Retinal pigment epithelial cell (primary cell): Measurements from ENCODE around the gene SNX11.

Experiments used
- DNase-seq: peaks from one replicate; pipeline ENCODE4 v3.0.0-alpha.2; 2010; ENCODE audit warnings: low read depth
- H3K4me3 ChIP-seq: 2 replicates; pipeline ENCODE4 v1.5.1; 2011; ENCODE audit warnings: mild to moderate bottlenecking, low read length, control low read depth, moderate library complexity
- TF ChIP-seq, protein P1 (sequence below): conservative IDR thresholded peaks from 2 replicates; pipeline ENCODE4 v1.5.1; 2011; ENCODE audit warnings: low read depth, low read length, control low read depth, inconsistent platforms

SNX11 gene

DNA sequence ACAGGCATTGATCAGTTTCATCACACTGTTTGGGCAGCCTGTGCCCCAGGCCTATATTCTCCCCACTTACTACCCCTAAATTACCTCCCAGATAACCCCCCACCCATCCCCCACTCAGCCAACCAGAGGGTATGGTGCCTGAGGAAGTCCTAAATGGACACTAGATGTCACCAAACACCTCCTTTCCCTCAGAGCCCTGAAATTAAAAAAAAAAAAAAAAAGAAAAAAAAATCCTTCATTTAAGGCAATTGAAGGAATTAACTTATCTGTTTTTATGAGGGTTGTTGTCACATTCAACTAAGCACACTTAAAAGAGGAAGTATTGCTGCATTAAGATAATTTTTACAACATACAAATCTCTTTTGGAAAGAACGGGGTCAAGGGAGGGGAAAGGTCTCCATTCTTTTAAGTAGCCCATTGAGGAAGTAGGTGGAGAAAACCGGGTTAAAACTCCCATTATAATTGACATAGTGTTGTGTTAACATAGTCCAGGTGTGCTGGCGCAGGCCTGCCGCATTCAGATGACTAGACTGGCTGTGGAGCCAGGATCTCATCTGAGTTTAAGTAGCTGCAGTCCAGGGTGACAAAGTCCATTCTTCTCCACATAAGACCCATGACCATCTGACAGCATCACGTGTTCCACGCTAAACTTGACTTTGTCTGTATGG lies 46.3 kb downstream of the SNX11 start:
- no peak overlapping the region for H3K4me3 ChIP-seq
- no peak for DNase-seq
- TF ChIP-seq, protein P1, sequence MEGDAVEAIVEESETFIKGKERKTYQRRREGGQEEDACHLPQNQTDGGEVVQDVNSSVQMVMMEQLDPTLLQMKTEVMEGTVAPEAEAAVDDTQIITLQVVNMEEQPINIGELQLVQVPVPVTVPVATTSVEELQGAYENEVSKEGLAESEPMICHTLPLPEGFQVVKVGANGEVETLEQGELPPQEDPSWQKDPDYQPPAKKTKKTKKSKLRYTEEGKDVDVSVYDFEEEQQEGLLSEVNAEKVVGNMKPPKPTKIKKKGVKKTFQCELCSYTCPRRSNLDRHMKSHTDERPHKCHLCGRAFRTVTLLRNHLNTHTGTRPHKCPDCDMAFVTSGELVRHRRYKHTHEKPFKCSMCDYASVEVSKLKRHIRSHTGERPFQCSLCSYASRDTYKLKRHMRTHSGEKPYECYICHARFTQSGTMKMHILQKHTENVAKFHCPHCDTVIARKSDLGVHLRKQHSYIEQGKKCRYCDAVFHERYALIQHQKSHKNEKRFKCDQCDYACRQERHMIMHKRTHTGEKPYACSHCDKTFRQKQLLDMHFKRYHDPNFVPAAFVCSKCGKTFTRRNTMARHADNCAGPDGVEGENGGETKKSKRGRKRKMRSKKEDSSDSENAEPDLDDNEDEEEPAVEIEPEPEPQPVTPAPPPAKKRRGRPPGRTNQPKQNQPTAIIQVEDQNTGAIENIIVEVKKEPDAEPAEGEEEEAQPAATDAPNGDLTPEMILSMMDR = peak; percentile 72

DNA sequence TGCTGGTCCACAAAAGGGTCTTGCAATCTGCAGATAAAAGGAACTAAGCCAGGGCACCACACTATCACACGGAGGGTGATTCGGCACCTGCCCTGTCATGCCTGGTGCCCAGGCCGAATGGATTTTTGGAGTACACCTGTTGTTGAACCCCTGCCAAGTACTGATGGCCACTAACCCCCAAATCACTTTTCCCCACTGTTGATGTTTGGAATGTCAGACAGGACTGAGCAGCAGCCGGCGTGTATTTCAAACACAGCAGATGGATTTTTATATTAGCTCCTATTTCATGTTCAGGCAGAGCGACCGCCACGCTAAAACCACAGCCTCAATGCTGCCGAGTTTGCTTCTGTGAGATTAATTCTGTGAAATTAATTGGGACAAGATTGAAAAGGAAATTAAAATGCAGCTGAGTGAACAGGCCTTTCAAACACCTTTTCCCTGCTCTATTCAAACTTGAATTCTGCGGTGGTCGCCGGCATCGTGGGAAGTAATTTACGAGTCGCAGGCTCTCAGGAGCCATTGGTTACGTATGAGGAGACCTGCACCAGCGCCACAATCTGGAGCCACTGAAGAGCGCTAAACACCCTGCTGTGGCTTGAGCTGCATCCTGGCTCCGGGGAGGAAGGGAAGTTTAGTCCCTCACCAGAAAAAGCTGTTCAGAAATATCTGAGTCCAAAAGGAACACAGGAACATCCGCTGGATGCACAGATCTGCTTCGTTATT lies 48.5 kb downstream of the SNX11 start:
- no peak for DNase-seq
- TF ChIP-seq, protein P1 = no peak
- no peak overlapping the region for H3K4me3 ChIP-seq

DNA sequence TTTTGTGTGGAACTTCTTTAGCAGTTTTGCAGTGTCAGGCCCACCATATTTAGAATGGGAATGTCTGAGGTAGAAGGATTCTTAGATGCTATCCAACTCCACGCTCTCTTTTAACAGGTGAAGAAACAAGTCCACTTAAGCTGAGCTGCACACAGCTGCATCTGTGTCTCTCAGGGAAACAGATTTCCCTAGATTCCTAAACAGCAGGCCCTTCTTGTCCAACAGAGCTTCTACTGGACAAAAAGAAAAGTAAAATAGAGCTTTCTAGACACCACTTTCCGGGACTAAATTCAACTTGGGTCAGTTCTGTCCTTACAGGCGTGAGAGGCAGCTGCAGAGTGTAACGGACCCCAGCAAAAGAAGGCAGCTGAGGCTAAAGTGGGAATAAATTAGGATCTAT lies 51.7 kb downstream of the SNX11 start:
- DNase-seq = no peak
- TF ChIP-seq, protein P1 = no peak
- H3K4me3 ChIP-seq = no peak overlapping the region

DNA sequence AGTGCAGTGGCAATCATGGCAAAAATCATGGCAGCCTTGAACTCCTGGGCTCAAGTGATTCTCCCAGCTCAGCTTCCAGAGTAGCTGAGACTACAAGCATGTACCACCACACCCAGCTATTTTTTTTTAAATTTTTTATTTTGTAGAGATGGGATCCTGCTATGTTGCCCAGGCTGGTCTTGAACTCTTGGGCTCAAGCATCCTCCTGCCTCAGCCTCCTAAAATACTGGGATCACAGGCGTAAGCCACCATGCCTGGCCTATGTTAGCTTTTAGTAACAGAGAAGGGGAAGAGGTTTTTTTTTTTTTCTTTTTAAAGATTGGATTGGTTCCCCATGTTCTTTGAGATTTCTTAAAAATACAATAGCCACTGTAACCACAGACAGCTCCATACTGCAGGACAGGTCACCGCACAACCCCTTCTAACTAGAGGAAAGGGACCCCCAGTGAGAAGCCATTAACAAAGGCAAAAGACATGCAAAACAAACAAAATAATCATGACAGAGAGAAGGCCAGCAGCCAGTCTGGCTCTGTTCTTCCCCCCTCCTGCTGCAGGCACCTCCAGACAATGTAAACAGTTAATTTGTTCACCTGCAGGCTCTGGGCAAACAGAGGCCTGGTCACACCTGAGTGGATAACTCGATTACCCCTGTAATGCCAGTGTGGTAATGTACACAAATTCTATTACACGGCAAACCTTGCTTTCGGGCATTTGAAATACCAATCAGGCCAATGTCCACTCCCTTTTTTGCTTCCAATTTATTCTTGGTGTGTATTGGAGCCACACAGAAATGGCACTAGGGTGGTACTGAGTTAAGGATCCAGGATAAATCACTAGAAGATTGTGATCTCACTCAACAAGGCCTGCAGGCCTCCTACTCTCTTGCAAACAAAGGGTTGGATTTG lies 52.9 kb downstream of the SNX11 start:
- no peak for DNase-seq
- no peak overlapping the region for H3K4me3 ChIP-seq
- TF ChIP-seq, protein P1 = no peak

DNA sequence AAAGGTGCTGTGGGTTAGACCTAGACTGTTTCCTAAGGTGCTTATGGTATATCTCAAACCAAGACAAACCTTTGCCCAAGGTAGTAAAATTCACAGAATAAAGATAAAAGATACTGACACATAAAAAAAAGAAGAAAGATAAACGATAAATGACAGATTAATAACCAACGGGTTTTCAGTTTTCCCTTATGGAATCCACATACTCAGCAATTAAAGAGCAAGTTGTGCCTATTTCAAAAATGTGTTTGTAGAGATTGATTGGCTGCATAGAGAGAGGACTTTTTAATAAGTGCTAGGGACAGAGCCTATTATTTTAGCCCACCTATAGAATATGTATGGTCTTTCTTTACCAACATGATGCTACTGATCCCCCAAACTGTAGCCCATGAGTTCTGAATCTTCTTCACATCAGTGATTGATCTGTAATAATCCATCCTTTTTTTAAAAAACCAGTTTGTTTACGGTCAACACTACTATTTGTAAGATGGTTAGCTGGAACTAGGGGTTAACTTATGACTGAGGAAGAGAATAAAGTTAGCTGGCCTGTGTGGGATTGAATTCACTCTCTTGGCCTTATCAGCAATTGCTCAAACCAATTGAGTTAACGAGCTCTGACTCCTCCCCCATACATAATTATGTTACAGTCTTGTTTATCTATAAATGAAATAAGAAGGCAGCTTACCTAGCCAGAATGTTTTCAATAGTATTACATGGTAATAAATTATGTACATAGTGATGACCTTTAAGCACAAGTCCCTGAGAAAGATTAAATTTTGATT lies 53.8 kb downstream of the SNX11 start:
- TF ChIP-seq, protein P1 = no peak
- no peak for DNase-seq
- no peak overlapping the region for H3K4me3 ChIP-seq

DNA sequence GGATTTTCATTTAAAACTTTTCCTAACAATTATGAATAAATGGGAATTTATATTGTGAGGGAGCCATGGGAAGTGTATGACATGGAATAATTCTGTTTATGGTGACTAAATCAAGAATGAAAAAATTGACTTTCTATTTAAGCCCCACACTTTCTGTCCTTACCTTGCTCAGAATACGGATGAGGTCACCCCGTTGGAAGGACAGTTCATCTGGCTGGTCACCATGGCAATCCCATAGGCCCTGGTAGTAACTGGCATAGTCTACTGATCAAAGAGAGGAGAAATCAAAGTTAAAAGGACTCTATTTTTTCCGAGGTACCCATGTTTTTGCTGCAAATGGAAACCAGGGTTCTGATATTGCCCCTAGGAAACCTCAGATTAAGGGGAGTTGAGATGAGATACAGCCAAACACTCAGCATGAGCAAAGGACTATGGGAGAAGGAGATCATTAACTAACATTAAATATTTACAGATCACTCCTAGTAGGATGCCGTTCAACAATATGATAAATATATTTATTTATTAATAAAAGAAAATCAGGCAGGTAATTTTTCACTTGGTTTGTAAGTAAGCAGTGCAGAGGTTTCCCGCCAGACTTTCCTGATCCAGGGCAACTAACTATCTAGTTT lies 54.9 kb downstream of the SNX11 start:
- no peak for DNase-seq
- TF ChIP-seq, protein P1 = no peak

More for the DNA sequence above, 54.9 kb downstream of the SNX11 start:
- no peak overlapping the region for H3K4me3 ChIP-seq
